Stimulated activated CD4-positive, alpha-beta T cell treated with anti-CD3 and anti-CD28 coated beads, Interleukin-1b, Interleukin-23, amount 100 ng/mL, for 1 hour (primary cell): ENCODE results near the gene ALAS1.
"Not testable (repeated sequence)": the region's sequence is repeated elsewhere in the genome, so short reads cannot be mapped to it uniquely, and the experiment has no call there.

Experiments used
- DNase-seq, 2 donors: peaks; one replicate each; pipeline ENCODE4 v3.0.0-alpha.2; 2020; ENCODE audit warnings: low read depth in 2 of 2

ALAS1 gene

DNA sequence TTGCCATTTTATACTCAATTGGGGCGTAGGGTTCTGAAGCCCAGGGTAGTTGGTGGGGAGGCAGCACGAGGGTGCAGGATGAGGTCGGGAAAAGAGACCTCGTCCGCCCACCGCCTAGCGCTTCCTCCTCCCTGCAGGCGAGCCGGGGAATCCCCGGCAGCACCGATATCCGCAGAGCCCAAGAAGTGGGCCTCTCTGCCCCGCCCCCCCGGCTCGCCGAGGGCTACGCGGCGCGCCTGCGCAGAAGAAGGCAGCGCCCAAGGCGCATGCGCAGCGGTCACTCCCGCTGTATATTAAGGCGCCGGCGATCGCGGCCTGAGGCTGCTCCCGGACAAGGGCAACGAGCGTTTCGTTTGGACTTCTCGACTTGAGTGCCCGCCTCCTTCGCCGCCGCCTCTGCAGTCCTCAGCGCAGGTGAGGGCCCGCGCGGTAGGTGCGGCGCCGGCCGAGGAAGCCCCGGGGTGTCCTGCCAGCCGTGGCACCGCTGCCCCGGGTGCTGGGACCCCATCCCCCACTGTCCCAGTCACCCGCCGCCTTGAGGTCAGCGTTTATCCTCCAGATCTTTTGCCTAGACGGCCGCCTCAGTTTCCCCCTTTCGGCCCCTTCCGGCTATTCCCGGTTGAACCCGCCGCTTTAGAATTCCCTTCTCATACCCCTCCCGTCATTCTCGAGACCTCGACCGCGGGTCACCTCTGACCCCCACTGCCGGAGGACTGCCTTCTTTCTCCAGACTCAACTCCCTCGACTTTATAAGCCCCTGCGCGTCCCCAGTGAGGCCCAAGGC lies at the start of gene ALAS1:
Gene ALAS1 (plus strand): TSS at position 319 of the 784 bp plus-strand sequence. CDS start 1,082 bp downstream, outside the sequence.
- peak; percentile 87 to 90 for DNase-seq

- DNase-seq, result no peak
Observed at GRCh38 chr3:52149021-52149420, 48.9 kb upstream of the ALAS1 start.

- no peak for DNase-seq
Observed at GRCh38 chr3:52149726-52150125, 48.2 kb upstream of the ALAS1 start.

- DNase-seq, result no peak
Observed at GRCh38 chr3:52150357-52150756, 47.6 kb upstream of the ALAS1 start.

DNA sequence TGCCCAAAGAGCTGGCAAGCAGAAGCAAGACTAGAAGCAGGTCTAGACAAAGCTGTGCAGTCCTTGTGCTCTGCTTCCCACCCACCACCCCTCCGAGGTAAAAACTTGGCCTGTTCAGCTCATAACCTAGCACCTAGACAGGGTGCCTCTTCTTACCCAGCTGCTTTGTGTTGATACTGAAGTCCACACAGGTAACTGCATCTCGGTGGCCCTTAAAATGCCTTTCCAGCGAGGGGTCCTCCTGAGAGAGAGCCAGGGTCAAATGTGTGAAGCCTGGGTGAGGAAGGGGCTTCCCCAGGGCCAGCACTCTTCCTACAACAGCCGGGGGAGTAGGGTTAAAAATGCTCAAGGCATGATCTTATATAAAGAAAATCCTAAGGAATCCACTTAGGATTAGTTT lies 47.1 kb upstream of the ALAS1 start:
- DNase-seq, result no peak

- not testable (repeated sequence) for DNase-seq
Observed at GRCh38 chr3:52151991-52152390, 46.0 kb upstream of the ALAS1 start.

- no peak for DNase-seq
Observed at GRCh38 chr3:52153389-52154096, 44.4 kb upstream of the ALAS1 start.

GRCh38 chr3:52154135-52155094 lies 43.5 kb upstream of the ALAS1 start, which contains the start of gene POC1A:
POC1A (minus strand) TSS chr3:52154423; CDS start chr3:52154372, 51 bp downstream.
- DNase-seq, result peak; percentile 44 to 74

DNA sequence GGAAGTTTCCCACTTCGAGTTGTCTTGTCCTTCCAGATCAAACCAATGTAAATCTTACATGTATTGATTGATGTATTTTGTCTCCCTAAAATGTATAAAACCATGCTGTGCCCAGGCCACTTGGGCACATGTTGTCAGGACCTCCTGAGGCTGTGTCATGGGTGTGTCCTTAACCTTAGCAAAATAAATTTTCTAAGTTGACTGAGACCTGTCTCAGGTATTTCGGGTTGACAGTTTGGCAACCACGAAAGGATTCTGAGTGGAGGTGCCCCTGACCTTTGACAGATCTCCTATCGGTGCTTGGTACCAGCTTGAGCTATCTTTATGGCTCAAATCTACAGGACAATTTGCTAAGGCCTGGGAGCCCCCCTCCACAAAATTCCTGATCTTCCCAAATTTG lies 42.0 kb upstream of the ALAS1 start:
- no peak for DNase-seq

DNA sequence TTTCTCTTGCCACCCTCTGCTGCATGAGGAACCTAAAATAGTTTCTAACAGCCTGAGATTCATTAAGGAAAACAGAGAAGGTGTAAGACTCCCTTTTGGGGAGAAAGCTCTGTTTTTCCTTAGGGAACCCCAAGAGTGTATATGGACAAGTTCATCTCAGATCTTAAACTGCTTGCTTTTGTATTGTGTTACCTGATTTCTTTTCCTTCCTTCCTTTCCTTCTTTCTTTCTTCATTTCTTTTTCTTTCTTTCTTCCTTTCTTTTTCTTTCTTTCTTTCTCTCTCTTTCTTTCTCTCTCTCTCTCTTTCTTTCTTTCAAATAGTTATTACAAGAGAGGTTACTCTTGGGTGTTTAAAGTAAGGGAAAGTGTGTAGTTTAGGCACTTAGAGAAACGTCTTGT lies 38.5 kb upstream of the ALAS1 start:
- DNase-seq, result no peak

- DNase-seq, result no peak
Observed at GRCh38 chr3:52162250-52162872, 35.6 kb upstream of the ALAS1 start.

DNA sequence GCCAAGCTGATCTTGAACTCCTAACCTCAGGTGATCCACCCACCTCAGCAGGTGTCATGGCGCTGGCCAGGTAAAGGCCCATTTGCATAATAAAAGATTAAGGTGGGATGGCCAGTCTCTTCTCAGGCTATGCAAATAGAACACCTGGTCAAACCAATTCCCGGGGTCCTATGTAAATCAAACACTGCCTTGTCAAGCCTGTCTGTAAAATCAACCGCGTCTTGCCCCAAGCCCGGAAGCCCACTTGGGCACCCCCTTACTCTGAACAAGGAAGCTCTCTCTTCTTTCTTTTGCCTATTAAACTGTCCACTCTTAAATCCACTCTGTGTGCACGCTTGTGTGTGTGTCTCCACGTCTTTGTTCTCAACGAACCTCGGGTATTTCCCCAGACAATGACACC lies 30.7 kb upstream of the ALAS1 start:
- no peak for DNase-seq

DNA sequence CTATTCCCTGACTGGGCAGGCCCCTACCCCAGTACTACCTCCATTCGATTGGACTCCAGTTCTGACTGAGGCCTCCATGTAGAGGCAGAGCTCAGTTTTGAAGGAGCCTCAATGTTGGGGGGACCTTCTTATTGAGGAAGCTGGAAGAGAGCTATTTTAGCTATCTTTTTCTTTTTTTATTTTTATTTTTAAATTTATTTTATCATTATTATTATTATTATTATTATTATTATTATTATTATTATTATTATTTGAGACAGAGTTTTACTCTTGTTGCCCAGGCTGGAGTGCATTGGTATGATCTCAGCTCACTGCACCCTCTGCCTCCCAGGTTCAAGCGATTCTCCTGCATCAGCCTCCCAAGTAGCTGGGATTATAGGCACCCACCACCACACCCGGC lies 27.7 kb upstream of the ALAS1 start:
- DNase-seq, result not testable (repeated sequence)

DNA sequence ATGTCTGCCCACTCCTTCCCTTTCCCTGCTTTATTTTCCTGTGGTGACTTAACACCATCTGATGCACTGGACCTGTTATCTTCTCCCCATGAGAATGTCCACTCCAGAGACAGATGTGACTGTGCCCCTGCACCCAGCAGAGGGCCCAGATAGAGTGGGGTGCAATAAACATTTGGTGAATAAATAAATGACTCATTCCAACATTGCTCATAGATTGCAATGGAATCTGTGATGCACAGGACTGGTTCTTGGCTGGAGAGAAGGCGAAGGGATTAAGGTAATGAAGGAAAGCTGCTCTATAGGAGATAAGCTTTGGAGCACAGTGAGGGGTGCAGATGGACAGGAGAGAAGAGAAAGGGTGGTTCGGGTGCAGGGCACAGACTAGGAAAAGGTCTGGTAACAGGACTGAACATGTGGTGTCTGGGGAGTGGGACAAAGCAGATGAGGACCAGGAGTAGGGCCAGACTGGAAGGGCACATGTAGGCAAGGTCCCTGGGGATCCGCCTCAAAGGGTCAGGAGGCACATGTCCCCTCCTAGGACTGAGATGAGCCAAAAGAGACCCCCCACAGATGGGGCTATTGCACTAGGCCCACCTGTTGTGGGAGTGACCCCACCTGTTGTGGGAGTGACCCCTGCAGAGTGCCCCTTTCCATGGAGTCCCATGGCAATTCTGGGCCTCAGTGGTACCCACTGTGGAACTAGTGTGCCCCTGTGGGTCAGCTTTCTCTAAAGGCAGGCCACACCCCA lies 26.3 kb upstream of the ALAS1 start:
- DNase-seq, result no peak

GRCh38 chr3:52172262-52172757 lies 25.6 kb upstream of the ALAS1 start:
- DNase-seq, result no peak

GRCh38 chr3:52173101-52173500 lies 24.9 kb upstream of the ALAS1 start:
- no peak for DNase-seq

DNA sequence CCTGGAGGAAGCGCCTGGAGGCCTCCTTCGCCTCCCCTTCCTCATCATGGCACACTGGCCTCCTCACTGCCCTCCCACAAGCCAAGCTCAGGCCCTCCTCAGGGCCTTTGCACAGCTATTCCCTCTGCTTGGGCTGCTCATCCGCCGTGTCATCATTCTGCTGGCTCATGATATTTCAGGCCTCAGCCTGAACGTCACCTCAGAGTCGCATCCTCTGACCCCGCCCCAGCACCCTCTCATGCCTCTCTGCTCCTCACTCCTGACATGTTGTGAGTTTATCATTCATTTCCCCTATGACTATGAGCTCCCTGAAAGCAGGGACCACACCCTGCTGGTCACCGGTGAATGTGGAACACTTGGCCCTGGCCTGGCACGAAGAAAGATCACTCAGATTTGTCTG lies 23.1 kb upstream of the ALAS1 start:
- DNase-seq, result no peak

GRCh38 chr3:52175416-52176179 lies 22.4 kb upstream of the ALAS1 start:
- no peak for DNase-seq

GRCh38 chr3:52176180-52176752 lies 21.7 kb upstream of the ALAS1 start:
- DNase-seq, result no peak
